ENCODE data around the gene ITGA3. TPM values are rescaled to one million over a fixed set of nuclear protein-coding genes. Genes with fewer than 3 reads are reported as not detected.
A peak's percentile ranks its signal among the peaks of the same experiment; 100 is the strongest.

Gene ITGA3
- total RNA-seq, 1 experiment from 2014 or later: 14.7 TPM

DNA sequence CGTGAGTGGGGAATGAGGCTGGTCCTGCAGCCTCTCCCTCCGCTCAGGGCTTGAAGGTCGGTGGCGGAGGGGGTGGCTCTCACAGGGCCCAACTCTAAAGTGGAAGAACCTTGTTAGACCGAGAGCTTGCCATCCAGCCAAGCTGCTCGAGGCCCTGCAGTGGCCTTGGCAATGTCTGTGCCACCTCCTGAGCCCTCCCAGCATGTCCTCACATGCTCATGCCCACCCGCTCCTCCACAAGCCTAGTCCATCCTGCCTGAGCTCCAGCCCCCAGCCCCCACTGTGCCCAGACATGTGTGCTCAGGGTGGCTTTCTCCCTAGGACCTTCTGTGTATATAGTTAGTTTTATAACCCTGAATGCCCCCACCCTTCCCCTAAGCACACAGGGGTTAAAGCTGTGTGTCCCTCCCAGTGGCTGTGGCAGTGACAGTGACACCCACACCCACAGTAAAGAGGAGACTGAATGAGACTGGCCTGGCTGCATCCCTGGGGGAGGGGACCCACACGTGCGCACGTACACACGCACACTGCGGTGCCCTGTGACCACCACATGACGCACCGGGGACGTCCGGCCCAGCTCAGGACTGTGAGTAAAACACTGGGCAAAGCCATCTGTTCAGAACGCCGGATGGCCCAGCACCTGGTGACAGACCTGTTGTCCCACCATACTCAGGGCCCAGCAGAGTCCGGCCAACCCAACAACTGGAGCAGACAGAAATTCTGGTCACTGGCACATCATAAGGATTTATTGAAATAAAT lies 54.9 kb downstream of the ITGA3 start:
- ChIA-PET POLR2A (interaction anchor here (0.6 kb wide), 1 partner anchor 208 kb away, joined by 3 read pairs; no protein-coding TSS in a partner anchor), CTCF (interaction anchor here (1.1 to 2.4 kb wide), 5 partner anchors 28 to 130 kb away, joined by 5 to 7 read pairs (median 6); no protein-coding TSS in a partner anchor)
- intact Hi-C loops (cut with micrococcal nuclease; ENCODE audit: unreplicated experiment): no loop called here
- Mint-ChIP-seq H3K4me1 (ENCODE audit: low read depth, unreplicated experiment) (no peaks in the 10 kb centered on the region), H3K4me3 (ENCODE audit: unreplicated experiment) (no peak overlapping the region), H3K27ac (ENCODE audit: unreplicated experiment) (no peak overlapping the region), H3K9me3 (ENCODE audit: unreplicated experiment) (no peaks in the 10 kb centered on the region), H3K27me3 (ENCODE audit: insufficient read depth, unreplicated experiment) (no peaks in the 10 kb centered on the region), H3K36me3 (ENCODE audit: insufficient read depth, unreplicated experiment) (no peaks in the 10 kb centered on the region)
- Histone ChIP-seq H3K27me3 (replicated peaks; ENCODE audit: control insufficient read depth, insufficient read depth, low read length) (no peaks in the 10 kb centered on the region), H3K36me3 (ENCODE audit: control insufficient read depth, insufficient read depth, low read length) (no peaks in the 10 kb centered on the region), H3K4me1 (peaks cover 24% of the 10 kb centered on the region), H3K4me3 (ENCODE audit: low read depth, low read length) (no peak overlapping the region), H3K9me3 (no peaks in the 10 kb centered on the region)
- DNase-seq: peak; percentile 26 to 47
- no TSS peak for BruUV-seq (replicated peaks)
- TF ChIP-seq, protein P1, sequence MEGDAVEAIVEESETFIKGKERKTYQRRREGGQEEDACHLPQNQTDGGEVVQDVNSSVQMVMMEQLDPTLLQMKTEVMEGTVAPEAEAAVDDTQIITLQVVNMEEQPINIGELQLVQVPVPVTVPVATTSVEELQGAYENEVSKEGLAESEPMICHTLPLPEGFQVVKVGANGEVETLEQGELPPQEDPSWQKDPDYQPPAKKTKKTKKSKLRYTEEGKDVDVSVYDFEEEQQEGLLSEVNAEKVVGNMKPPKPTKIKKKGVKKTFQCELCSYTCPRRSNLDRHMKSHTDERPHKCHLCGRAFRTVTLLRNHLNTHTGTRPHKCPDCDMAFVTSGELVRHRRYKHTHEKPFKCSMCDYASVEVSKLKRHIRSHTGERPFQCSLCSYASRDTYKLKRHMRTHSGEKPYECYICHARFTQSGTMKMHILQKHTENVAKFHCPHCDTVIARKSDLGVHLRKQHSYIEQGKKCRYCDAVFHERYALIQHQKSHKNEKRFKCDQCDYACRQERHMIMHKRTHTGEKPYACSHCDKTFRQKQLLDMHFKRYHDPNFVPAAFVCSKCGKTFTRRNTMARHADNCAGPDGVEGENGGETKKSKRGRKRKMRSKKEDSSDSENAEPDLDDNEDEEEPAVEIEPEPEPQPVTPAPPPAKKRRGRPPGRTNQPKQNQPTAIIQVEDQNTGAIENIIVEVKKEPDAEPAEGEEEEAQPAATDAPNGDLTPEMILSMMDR (IDR thresholded peaks at IDR 0.05; ENCODE audit: insufficient read depth in 1 of 2, low read depth in 1 of 2, low read length in 1 of 2, severe bottlenecking in 1 of 2, unreplicated experiment in 1 of 2): no peak

DNA sequence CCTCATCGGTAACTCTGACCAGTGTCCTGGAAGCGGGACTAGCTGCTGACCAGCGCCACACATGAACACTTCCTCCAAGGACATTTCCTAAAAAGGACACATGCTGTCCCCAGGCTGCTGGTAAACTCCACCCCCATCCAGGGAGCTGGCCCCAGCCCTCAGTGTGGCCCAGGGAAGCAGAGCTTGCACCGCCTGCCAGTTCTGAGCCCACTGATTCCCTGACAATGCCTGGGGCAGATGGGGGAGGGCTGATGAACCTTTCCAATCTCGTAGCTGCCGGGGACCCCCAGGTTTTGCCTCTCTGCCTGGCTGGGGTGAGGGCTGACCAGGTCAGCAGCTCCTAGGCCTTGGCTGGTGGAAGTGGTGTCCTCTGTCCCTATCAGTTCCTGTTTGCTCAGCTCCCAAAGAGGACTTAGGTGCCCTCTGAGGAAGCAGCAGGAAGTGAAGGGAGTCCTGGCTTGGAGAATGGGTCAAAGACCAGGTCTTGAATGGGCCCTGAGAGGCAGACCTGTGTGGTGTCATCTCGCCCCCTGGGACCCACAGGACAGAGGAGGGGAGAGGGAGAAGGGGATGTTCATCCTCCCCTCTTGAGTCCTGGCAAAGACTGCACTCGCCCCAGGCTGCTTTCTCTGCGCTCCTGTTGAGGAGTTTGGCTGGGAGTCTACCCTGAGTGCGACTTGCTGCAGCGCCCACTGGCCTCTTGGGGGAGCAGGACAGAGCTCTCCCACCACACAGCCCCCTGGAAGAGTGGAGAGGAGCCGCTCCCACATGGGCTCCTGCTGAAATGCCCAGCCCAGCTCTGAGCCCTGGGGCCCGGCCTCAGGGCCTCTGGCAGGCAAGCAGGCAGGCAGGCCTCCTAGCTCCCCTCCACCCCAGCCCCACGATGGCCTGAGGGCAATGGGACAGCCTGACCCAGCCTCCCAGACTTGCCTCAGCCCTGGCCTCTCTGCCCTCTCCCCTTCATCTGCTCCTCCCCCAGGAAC lies 56.1 kb downstream of the ITGA3 start:
- H3K4me1 Mint-ChIP-seq (ENCODE audit: low read depth, unreplicated experiment): no peaks in the 10 kb centered on the region
- no peaks in the 10 kb centered on the region for H3K36me3 ChIP-seq (ENCODE audit: control insufficient read depth, insufficient read depth, low read length)
- peak; percentile 50 to 77 for DNase-seq
- no peaks in the 10 kb centered on the region for H3K9me3 Mint-ChIP-seq (ENCODE audit: unreplicated experiment)
- no peak overlapping the region for H3K4me3 Mint-ChIP-seq (ENCODE audit: unreplicated experiment)
- ChIA-PET POLR2A (interaction anchor here (0.8 kb wide), 1 partner anchor 120 kb away, joined by 3 read pairs; no protein-coding TSS in a partner anchor), CTCF (interaction anchor here (0.6 to 2.4 kb wide), 14 partner anchors 9 to 465 kb away, joined by 3 to 8 read pairs (median 5); no protein-coding TSS in a partner anchor)
- intact Hi-C loops (cut with micrococcal nuclease; ENCODE audit: unreplicated experiment): loop anchor here (1.0 kb wide), 1 partner anchor 160 kb away; no protein-coding TSS in a partner anchor
- H3K4me1 ChIP-seq: peaks cover 24% of the 10 kb centered on the region
- no TSS peak for BruUV-seq (replicated peaks)
- peak overlapping the region; percentile 49 for H3K27ac Mint-ChIP-seq (ENCODE audit: unreplicated experiment)
- H3K36me3 Mint-ChIP-seq (ENCODE audit: insufficient read depth, unreplicated experiment): no peaks in the 10 kb centered on the region
- H3K4me3 ChIP-seq (ENCODE audit: low read depth, low read length): no peak overlapping the region
- H3K9me3 ChIP-seq: no peaks in the 10 kb centered on the region
- no peaks in the 10 kb centered on the region for H3K27me3 Mint-ChIP-seq (ENCODE audit: insufficient read depth, unreplicated experiment)
- no peaks in the 10 kb centered on the region for H3K27me3 ChIP-seq (replicated peaks; ENCODE audit: control insufficient read depth, insufficient read depth, low read length)
- TF ChIP-seq, protein P1 (IDR thresholded peaks at IDR 0.05; ENCODE audit: insufficient read depth in 1 of 2, low read depth in 1 of 2, low read length in 1 of 2, severe bottlenecking in 1 of 2, unreplicated experiment in 1 of 2): peak in 1 of 2 experiments; percentile 39

DNA sequence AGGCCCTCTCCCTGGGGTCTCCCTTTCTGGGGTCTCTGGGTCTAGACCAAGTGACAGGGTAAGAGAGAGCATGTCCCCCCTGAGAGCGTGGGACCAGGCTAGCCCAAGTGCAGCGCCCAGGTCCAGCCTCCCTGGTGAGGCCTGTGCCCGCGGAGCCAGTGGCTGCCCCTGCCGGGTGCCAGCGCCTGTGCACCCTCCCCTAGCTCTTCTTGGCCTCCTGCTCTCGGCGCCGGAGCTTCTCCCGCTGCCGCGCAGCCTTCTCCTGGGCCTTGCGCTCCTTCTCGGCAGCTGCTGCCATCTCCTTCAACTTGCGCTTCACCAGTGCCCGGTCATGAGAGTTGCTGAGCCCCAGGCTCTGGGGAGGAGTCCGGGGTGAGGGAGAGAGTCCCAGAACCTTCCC lies 56.8 kb downstream of the ITGA3 start:
- Histone ChIP-seq H3K27me3 (replicated peaks; ENCODE audit: control insufficient read depth, insufficient read depth, low read length) (no peaks in the 10 kb centered on the region), H3K9me3 (no peaks in the 10 kb centered on the region), H3K4me1 (peaks cover 24% of the 10 kb centered on the region), H3K36me3 (ENCODE audit: control insufficient read depth, insufficient read depth, low read length) (no peaks in the 10 kb centered on the region), H3K4me3 (ENCODE audit: low read depth, low read length) (no peak overlapping the region)
- Mint-ChIP-seq H3K9me3 (ENCODE audit: unreplicated experiment) (no peaks in the 10 kb centered on the region), H3K27me3 (ENCODE audit: insufficient read depth, unreplicated experiment) (no peaks in the 10 kb centered on the region), H3K4me1 (ENCODE audit: low read depth, unreplicated experiment) (no peaks in the 10 kb centered on the region), H3K27ac (ENCODE audit: unreplicated experiment) (peak overlapping the region; percentile 49), H3K36me3 (ENCODE audit: insufficient read depth, unreplicated experiment) (no peaks in the 10 kb centered on the region), H3K4me3 (ENCODE audit: unreplicated experiment) (no peak overlapping the region)
- TF ChIP-seq, protein P1 (IDR thresholded peaks at IDR 0.05; ENCODE audit: insufficient read depth in 1 of 2, low read depth in 1 of 2, low read length in 1 of 2, severe bottlenecking in 1 of 2, unreplicated experiment in 1 of 2): no peak
- BruUV-seq (replicated peaks): no TSS peak
- POLR2A ChIA-PET: no interaction called here
- intact Hi-C loops (cut with micrococcal nuclease; ENCODE audit: unreplicated experiment): loop anchor here (1.0 kb wide), 1 partner anchor 160 kb away; no protein-coding TSS in a partner anchor
- peak; percentile 7 to 43 for DNase-seq
- CTCF ChIA-PET: interaction anchor here (1.0 to 2.4 kb wide), 8 partner anchors 8 to 214 kb away, joined by 3 to 8 read pairs (median 6); no protein-coding TSS in a partner anchor

Measured in Caco-2 (cell line).